Epithelial cell of esophagus (primary cell): ENCODE data around the gene NOP58.
"Not testable (repeated sequence)": the region's sequence is repeated elsewhere in the genome, so short reads cannot be mapped to it uniquely, and the experiment has no call there.

Source experiments
- DNase-seq: peaks from one replicate; pipeline ENCODE4 v3.0.0; 2010; ENCODE audit warnings: low read depth
- H3K4me3 ChIP-seq: 2 replicates; pipeline ENCODE4 v1.5.1; 2011; ENCODE audit warnings: mild to moderate bottlenecking, low read length, control low read depth
- TF ChIP-seq, protein P1 (sequence below): IDR thresholded peaks from 2 replicates; pipeline ENCODE4 v1.5.1; 2011; ENCODE audit warnings: low read depth, mild to moderate bottlenecking, low read length, control low read depth, inconsistent platforms; ENCODE audit not compliant: insufficient read depth; ENCODE audit errors: missing control alignments

NOP58 gene

DNA sequence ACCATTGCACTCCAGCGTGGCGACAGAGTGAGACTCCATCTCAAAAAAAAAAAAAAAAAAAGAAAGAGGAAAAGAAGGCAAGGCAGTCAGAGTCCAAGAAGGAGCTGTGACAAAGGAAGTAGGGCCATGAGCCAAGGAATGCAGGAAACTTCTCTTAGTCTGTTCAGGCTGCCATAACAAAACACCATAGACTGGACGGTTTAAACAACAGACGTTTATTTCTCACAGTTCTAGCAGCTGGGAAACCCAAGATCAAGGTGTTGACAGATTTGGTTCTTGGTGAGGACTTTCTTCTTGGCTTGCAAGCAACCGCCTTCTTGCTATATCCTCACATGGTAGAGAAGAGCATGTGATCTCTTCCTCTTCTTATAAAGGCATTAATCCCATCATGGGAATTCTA, 14.1 kb upstream of the NOP58 start:
- DNase-seq, result no peak
- TF ChIP-seq, protein P1, sequence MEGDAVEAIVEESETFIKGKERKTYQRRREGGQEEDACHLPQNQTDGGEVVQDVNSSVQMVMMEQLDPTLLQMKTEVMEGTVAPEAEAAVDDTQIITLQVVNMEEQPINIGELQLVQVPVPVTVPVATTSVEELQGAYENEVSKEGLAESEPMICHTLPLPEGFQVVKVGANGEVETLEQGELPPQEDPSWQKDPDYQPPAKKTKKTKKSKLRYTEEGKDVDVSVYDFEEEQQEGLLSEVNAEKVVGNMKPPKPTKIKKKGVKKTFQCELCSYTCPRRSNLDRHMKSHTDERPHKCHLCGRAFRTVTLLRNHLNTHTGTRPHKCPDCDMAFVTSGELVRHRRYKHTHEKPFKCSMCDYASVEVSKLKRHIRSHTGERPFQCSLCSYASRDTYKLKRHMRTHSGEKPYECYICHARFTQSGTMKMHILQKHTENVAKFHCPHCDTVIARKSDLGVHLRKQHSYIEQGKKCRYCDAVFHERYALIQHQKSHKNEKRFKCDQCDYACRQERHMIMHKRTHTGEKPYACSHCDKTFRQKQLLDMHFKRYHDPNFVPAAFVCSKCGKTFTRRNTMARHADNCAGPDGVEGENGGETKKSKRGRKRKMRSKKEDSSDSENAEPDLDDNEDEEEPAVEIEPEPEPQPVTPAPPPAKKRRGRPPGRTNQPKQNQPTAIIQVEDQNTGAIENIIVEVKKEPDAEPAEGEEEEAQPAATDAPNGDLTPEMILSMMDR, result no peak

DNA sequence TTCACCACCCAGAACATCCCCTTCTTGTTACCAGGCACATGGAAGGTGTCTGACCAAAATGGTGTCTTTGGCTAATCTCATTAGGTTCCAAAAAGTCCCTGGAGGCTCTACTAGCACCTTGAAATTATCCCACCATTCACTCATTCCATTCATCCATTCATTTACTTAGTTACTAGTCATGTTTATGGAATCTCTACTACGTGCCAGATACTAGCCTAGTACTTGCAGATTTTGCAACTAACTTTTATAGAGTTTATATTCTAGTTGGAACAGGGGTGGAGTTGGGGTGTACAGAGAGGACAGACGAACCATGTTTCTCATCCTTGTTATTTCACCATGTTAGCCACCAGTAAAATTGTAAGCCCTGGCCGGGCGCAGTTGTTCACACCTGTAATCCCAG, 4.0 kb upstream of the NOP58 start:
- TF ChIP-seq, protein P1, result no peak
- peak; percentile 54 for DNase-seq
- no peak overlapping the region for H3K4me3 ChIP-seq

More for the DNA sequence above, 14.1 kb upstream of the NOP58 start:
- H3K4me3 ChIP-seq, result no peak overlapping the region

DNA sequence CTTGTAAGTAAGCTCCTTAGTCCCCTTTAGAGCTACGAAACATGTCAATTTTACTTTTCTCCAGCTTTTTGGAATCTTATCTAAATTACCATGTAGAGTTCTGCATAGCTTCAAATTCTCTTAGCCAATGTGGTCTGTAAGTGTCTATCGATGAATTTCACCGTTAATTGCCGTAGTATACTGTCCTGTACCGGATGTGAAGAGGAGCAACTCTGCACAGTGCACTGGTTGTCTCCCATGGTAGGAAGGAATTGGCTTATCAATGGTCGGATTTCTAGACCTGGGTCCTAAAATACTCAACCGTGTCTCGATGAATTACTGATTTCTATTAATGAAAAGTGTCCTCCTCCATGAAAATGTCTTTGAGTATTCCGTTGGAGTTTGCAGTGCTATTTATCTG, 1.9 kb downstream of the NOP58 start:
- TF ChIP-seq, protein P1, result no peak
- DNase-seq, result peak; percentile 18
- peak overlapping the region; percentile 99 for H3K4me3 ChIP-seq

DNA sequence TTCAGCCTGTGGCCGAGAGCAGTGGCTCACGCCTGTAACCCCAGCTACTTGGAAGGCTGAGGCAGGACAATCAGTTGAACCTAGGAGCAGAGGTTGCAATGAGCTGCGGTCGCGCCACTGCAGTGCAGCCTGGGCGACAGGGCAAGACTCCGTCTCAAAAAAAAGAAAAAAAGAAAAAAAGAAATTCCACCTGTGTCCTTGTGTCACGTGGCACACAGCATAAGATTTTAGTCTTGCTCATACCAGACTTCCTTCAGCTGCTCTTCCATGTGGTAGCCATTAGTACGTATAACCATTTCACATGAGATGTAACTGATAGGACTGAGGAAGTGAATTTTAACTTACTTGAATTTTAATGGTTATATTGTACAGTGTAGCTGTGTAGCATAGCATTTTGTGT, 4.0 kb downstream of the NOP58 start:
- H3K4me3 ChIP-seq, result no peak overlapping the region
- DNase-seq, result no peak
- TF ChIP-seq, protein P1, result no peak

DNA sequence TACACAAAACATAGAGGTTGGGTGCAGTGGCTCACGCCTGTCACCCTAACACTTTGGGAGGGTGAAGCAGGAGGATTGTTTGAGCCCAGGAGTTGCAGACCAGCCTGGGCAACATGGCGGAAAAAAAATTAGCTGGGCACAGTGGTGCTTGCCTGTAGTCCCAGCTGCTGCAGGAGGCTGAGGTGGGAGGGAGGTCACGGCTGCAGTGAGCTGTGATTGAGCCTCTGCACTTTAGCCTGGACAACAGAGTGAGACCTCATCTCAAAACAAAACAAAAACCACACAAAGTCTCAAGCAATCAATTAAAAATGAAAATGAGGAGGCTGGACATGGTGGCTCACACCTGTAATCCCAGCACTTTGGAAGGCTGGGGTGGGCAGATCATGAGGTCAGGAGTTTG, 4.9 kb downstream of the NOP58 start:
- no peak for DNase-seq
- TF ChIP-seq, protein P1, result no peak
- H3K4me3 ChIP-seq, result no peak overlapping the region

DNA sequence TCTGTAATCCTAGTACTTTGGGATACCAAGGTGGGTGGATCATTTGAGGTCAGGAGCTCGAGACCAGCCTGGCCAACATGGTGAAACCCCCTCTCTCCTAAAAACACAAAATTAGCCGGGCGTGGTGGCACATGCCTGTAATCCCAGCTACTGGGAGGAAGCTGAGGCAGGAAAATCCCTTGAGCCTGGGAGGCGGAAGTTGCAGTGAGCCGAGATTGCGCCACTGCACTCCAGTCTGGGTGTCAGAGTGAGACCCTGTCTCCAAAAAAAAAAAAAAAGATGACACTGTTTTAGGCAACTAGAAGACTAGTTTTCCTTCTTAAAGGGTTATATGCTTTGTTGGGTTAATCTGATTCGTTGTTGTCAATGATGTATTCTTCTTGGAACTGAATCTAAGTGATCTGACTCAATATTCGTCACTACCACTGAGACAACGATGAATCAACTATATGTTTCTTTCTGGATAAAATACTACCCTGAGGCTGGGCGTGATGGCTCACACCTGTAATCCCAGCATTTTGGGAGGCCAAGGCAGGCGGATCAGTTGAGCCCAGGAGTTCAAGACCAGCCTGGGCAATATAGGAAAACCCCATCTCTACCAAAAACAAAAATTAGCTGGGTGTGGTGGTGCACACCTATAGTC, 10.6 kb downstream of the NOP58 start:
- not testable (repeated sequence) for H3K4me3 ChIP-seq
- peak; percentile 97 for DNase-seq

DNA sequence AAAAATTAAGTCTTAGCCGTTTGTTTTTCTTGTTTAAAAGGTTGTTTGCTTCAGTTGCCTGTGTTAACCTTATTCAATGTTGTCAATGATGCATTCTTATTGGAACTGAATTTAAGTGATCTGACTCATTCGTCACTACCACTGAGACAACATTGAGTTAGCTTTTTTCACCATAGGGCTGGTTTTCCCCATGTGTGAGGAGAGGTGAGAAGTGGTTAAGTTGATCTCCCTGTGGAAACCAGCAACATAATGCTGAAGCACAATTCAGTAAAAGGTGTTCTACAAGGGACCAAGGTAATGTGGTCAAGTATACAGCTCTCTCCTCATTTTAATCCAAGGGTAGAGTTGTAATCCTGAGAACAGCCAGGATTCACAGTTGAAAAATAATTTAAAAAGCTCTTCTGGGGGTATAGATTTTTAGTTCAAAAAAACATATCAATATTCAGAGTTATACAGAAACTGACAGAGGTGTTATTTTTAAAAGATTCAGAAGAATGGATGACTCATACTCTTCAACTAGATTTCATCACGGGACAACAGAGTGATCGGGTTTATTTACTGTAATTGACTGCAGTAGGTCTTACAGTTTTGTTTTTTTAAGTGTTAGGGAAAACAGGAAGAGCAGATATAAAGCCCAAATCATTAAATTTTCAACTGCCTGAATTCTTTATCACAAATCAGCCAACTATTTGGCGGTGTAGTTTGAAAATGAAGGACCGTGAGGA, 12.6 kb downstream of the NOP58 start:
- peak; percentile 80 for DNase-seq
- H3K4me3 ChIP-seq, result no peak overlapping the region
- TF ChIP-seq, protein P1, result no peak
